ENCODE data around the gene FOXK2.
A peak's percentile ranks its signal among the peaks of the same experiment; 100 is the strongest.

The FOXK2 gene

GRCh38 chr17:82587234-82588086 is 67.9 kb downstream of the FOXK2 start:
- TF ChIP-seq, protein P1, sequence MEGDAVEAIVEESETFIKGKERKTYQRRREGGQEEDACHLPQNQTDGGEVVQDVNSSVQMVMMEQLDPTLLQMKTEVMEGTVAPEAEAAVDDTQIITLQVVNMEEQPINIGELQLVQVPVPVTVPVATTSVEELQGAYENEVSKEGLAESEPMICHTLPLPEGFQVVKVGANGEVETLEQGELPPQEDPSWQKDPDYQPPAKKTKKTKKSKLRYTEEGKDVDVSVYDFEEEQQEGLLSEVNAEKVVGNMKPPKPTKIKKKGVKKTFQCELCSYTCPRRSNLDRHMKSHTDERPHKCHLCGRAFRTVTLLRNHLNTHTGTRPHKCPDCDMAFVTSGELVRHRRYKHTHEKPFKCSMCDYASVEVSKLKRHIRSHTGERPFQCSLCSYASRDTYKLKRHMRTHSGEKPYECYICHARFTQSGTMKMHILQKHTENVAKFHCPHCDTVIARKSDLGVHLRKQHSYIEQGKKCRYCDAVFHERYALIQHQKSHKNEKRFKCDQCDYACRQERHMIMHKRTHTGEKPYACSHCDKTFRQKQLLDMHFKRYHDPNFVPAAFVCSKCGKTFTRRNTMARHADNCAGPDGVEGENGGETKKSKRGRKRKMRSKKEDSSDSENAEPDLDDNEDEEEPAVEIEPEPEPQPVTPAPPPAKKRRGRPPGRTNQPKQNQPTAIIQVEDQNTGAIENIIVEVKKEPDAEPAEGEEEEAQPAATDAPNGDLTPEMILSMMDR (IDR thresholded peaks at IDR 0.05), result no peak
- no peak for DNase-seq (ENCODE audit: low spot score)
- H3K4me3 ChIP-seq, result no peak overlapping the region
- H3K27ac ChIP-seq, result no peak overlapping the region

DNA sequence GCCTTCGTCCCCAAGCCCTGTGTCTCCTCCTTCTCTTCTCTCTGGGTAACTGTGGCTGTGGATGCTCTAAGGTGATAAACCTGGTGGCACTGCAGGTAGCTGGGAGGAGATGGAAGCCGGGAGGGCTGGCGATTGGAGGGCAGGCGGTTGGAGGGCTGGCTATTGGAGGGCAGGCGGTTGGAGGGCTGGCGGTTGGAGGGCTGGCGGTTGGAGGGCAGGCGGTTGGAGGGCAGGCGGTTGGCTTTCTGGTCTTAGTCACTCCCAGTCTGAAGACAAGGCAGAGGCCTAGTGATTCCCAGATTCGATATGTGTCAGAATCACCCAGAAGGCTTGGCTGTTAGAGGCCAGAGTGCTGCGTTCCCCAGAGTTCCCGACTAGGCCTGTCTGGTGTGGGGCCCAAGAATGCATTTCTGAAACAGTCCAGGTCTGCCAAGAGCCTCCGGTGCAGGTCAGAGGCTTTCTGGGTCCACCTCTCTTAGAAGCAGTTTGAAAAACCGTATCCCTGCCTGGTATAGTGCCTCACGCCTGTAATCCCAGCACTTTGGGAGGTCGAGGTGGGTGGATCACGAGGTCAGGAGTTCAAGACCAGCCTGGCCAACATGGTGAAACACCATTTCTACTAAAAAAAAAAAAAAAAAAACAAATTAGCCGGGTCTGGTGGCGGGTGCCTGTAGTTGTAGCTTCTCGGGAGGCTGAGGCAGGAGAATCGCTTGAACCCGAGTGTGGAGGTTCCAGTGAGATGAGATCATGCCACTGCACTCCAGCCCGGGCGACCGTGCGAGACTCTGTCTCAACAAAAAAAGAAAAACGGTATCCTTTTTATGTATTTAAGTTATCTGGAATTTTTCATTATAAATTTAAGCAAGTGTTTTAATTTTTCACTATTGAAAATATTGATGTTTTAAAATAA is 69.0 kb downstream of the FOXK2 start:
- no peak for DNase-seq (ENCODE audit: low spot score)
- H3K27ac ChIP-seq, result no peak overlapping the region
- TF ChIP-seq, protein P1 (IDR thresholded peaks at IDR 0.05), result no peak
- H3K4me3 ChIP-seq, result no peak overlapping the region

GRCh38 chr17:82589851-82590180 is 70.3 kb downstream of the FOXK2 start:
- TF ChIP-seq, protein P1 (IDR thresholded peaks at IDR 0.05), result no peak
- Histone ChIP-seq H3K4me3 (no peak overlapping the region), H3K27ac (peak overlapping the region in 1 of 2 donors; percentile 54)
- no peak for DNase-seq (ENCODE audit: low spot score)

DNA sequence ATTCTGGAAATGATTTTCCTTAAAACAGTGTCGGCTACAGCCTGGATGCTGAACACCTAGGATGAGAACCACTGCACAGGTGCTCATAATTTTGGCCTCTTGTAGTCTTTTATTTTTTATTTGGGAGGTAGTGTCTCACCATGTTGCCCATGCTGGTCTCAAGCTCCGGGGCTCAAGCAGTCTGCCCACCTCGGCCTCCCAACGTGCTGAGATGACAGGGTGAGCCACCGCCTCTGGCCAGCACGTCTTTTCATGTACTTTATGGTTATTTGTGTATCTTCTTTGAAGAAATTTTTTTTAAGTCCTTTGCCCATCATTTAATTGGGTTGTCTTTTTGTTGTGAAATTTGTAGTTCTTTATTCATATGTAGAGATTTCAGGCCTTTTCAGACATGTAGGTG is 70.7 kb downstream of the FOXK2 start:
- DNase-seq (ENCODE audit: low spot score), result no peak
- Histone ChIP-seq H3K4me3 (no peak overlapping the region), H3K27ac (no peak overlapping the region)
- TF ChIP-seq, protein P1 (IDR thresholded peaks at IDR 0.05), result no peak

DNA sequence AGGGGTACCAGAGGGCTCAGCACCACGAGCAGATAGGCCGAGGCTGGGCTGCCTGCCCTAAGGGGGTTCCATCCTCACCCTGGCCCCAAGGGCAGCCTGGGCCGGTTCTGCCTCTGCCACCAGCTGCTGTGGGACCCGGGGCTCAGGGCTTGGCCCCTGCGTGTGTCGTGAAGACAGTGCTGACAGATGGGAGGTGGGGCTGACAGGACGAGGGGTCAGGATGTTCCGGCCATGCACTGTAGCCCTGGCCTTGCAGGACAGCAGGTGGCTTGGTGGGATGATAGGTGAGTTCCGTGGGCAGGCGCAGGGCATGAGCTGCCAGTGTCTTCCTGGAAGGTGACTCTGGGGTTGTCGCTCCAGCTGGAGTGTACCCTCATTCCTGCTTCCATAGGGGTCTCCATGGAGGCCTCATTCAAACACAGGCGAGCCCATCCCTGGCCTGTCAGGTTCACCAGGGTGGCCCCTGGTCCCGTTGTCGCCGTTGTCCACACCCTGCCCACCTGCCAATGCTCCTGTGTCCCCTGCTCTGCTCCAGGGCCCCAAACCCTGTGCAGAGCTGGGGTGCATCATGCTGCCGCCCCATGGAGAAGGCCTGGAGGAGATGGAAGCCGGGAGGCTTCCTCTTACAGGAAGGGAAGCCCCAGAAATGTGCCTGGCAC is 71.5 kb downstream of the FOXK2 start:
- Histone ChIP-seq H3K4me3 (no peak overlapping the region), H3K27ac (peak overlapping the region; percentile 38 to 99)
- DNase-seq (ENCODE audit: low spot score), result no peak
- TF ChIP-seq, protein P1 (IDR thresholded peaks at IDR 0.05), result no peak

GRCh38 chr17:82592289-82592766 is 72.8 kb downstream of the FOXK2 start:
- TF ChIP-seq, protein P1 (IDR thresholded peaks at IDR 0.05), result no peak
- no peak for DNase-seq (ENCODE audit: low spot score)
- Histone ChIP-seq H3K27ac (peak overlapping the region; percentile 89 to 99), H3K4me3 (peak overlapping the region; percentile 96)
